Mesodermal cell (in vitro differentiated cells): ENCODE measurements around the gene EIF4G1.

Experiments
- H3K27ac ChIP-seq: 2 replicates; pipeline ENCODE4 v1.7.0; 2013; ENCODE audit warnings: mild to moderate bottlenecking, low read depth, low read length, moderate library complexity; ENCODE audit not compliant: severe bottlenecking
- H3K36me3 ChIP-seq: 2 replicates; pipeline ENCODE4 v1.7.1; 2013; ENCODE audit warnings: mild to moderate bottlenecking, low read length, moderate library complexity; ENCODE audit not compliant: control insufficient read depth, insufficient read depth
- H3K4me1 ChIP-seq: one replicate; pipeline ENCODE4 v1.7.1; 2013; ENCODE audit warnings: mild to moderate bottlenecking, low read length; ENCODE audit not compliant: insufficient read depth, control insufficient read depth, poor library complexity, severe bottlenecking
- H3K4me3 ChIP-seq: 2 replicates; pipeline ENCODE4 v1.7.0; 2013; ENCODE audit warnings: low read length, control low read depth, mild to moderate bottlenecking; ENCODE audit not compliant: insufficient read depth, poor library complexity, severe bottlenecking; ENCODE audit errors: extremely low read depth
- H3K9me3 ChIP-seq: 2 replicates; pipeline ENCODE4 v1.7.1; 2013; ENCODE audit warnings: mild to moderate bottlenecking, low read length, moderate library complexity; ENCODE audit not compliant: control insufficient read depth
- WGBS, 2 experiments: methylation state at CpG; one replicate each; pipeline ENCODE4 v1.1.5; 2013; ENCODE audit warnings: missing lambda C conversion rate in 2 of 2; ENCODE audit not compliant: insufficient coverage in 2 of 2; 5-methylcytosine and 5-hydroxymethylcytosine counted together

Gene EIF4G1

GRCh38 chr3:184380627-184381260 lies 66.3 kb downstream of the EIF4G1 start:
- 2 to 3% methylated on average over 31 to 34 of the region's 42 CpGs for WGBS, 2 experiments
- Histone ChIP-seq H3K9me3 (no peaks in the 10 kb centered on the region), H3K4me3 (peak overlapping the region; percentile 38), H3K36me3 (no peaks in the 10 kb centered on the region), H3K27ac (no peak overlapping the region), H3K4me1 (peaks cover 22% of the 10 kb centered on the region)

- Histone ChIP-seq H3K4me1 (peaks cover 18% of the 10 kb centered on the region), H3K27ac (no peak overlapping the region), H3K4me3 (peak overlapping the region; percentile 38), H3K36me3 (no peaks in the 10 kb centered on the region), H3K9me3 (no peaks in the 10 kb centered on the region)
- 8 to 11% methylated on average over 37 to 43 of the region's 55 CpGs for WGBS, 2 experiments
Measured at GRCh38 chr3:184381261-184382224, 67.1 kb downstream of the EIF4G1 start.

GRCh38 chr3:184382326-184383032 lies 68.1 kb downstream of the EIF4G1 start:
- Histone ChIP-seq H3K27ac (no peak overlapping the region), H3K9me3 (no peaks in the 10 kb centered on the region), H3K4me1 (peaks cover 18% of the 10 kb centered on the region), H3K36me3 (no peaks in the 10 kb centered on the region), H3K4me3 (no peak overlapping the region)
- WGBS, 2 experiments = 91 to 93% methylated on average over 10 to 12 of the region's 16 CpGs

GRCh38 chr3:184383033-184383740 lies 68.8 kb downstream of the EIF4G1 start:
- Histone ChIP-seq H3K36me3 (no peaks in the 10 kb centered on the region), H3K9me3 (no peaks in the 10 kb centered on the region), H3K27ac (no peak overlapping the region), H3K4me1 (peaks cover 14% of the 10 kb centered on the region), H3K4me3 (no peak overlapping the region)
- 81 to 93% methylated on average over 3 to 11 of the region's 15 CpGs for WGBS, 2 experiments

GRCh38 chr3:184384342-184384741 lies 69.9 kb downstream of the EIF4G1 start:
- H3K4me3 ChIP-seq = no peak overlapping the region
- 94 to 97% methylated on average over 9 of the region's 9 CpGs for WGBS, 2 experiments
- H3K36me3 ChIP-seq = no peaks in the 10 kb centered on the region
- H3K4me1 ChIP-seq = peaks cover 4% of the 10 kb centered on the region
- no peaks in the 10 kb centered on the region for H3K9me3 ChIP-seq
- H3K27ac ChIP-seq = no peak overlapping the region
